ENCODE data around the gene EEF1AKMT2.

GRCh38 chr10:124731551-124731950 lies 60.1 kb downstream of the EEF1AKMT2 start:
- TF ChIP-seq, protein P1, sequence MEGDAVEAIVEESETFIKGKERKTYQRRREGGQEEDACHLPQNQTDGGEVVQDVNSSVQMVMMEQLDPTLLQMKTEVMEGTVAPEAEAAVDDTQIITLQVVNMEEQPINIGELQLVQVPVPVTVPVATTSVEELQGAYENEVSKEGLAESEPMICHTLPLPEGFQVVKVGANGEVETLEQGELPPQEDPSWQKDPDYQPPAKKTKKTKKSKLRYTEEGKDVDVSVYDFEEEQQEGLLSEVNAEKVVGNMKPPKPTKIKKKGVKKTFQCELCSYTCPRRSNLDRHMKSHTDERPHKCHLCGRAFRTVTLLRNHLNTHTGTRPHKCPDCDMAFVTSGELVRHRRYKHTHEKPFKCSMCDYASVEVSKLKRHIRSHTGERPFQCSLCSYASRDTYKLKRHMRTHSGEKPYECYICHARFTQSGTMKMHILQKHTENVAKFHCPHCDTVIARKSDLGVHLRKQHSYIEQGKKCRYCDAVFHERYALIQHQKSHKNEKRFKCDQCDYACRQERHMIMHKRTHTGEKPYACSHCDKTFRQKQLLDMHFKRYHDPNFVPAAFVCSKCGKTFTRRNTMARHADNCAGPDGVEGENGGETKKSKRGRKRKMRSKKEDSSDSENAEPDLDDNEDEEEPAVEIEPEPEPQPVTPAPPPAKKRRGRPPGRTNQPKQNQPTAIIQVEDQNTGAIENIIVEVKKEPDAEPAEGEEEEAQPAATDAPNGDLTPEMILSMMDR (IDR thresholded peaks at IDR 0.05): no peak
- TF ChIP-seq POLR2A (IDR thresholded peaks at IDR 0.05): no peak
- TF ChIP-seq EP300 (IDR thresholded peaks at IDR 0.05): no peak
- TF ChIP-seq POLR2AphosphoS5 (IDR thresholded peaks at IDR 0.05): no peak
